SK-N-SH (cell line): ENCODE measurements around the gene HDAC7.

ENCODE experiments used
- TEAD4 ChIP-seq: IDR thresholded peaks from 2 replicates; pipeline ENCODE4 v1.4.0; 2012; ENCODE audit warnings: mild to moderate bottlenecking, borderline replicate concordance; ENCODE audit not compliant: insufficient read depth
- TF ChIP-seq, protein P1 (sequence below): fragments of 200-600 bp; sonication (generic); IDR thresholded peaks from 2 replicates; pipeline ENCODE4 v1.6.1; 2017; ENCODE audit warnings: antibody characterized with exemption, mild to moderate bottlenecking, moderate library complexity

DNA sequence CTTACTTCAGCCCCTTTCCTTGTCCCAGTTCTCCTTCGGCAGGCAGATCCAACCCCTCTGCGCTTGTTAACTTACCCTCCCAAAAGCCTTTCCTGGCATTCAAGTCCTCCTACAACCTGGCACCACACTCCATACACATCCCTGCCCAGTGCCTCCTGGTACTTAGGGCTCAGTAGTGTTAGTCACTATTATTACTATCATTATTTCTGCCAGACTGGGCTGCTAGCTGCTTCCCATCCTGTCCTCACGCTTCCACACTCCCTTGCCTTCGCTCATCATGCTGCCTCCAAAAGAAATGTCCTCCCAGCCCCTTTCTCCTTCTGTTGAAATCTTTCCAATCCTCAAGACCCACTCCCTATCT, 1.6 kb upstream of the HDAC7 start:
- TF ChIP-seq TEAD4: no peak
- TF ChIP-seq, protein P1, sequence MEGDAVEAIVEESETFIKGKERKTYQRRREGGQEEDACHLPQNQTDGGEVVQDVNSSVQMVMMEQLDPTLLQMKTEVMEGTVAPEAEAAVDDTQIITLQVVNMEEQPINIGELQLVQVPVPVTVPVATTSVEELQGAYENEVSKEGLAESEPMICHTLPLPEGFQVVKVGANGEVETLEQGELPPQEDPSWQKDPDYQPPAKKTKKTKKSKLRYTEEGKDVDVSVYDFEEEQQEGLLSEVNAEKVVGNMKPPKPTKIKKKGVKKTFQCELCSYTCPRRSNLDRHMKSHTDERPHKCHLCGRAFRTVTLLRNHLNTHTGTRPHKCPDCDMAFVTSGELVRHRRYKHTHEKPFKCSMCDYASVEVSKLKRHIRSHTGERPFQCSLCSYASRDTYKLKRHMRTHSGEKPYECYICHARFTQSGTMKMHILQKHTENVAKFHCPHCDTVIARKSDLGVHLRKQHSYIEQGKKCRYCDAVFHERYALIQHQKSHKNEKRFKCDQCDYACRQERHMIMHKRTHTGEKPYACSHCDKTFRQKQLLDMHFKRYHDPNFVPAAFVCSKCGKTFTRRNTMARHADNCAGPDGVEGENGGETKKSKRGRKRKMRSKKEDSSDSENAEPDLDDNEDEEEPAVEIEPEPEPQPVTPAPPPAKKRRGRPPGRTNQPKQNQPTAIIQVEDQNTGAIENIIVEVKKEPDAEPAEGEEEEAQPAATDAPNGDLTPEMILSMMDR: no peak
